H9 (cell line): Measurements from ENCODE around the gene CUBN. TPM values are rescaled to one million over a fixed set of nuclear protein-coding genes. Genes with fewer than 3 reads are reported as not detected.

Experiments
- DNase-seq: peaks from one replicate; pipeline ENCODE4 v3.0.0-alpha.2; 2017
- H2AFZ ChIP-seq: one replicate; pipeline ENCODE4 v1.6.1; 2013; ENCODE audit warnings: mild to moderate bottlenecking, low read length, control low read depth, moderate library complexity
- H2AK5ac ChIP-seq: 2 replicates; pipeline ENCODE4 v1.6.1; 2013; ENCODE audit warnings: low read length, control low read depth, mixed read lengths; ENCODE audit not compliant: insufficient read length
- H2BK120ac ChIP-seq: one replicate; pipeline ENCODE4 v1.6.1; 2013; ENCODE audit warnings: low read depth, mild to moderate bottlenecking, low read length, control low read depth, inconsistent platforms; ENCODE audit not compliant: poor library complexity, severe bottlenecking
- H2BK12ac ChIP-seq: 2 replicates; pipeline ENCODE4 v1.6.1; 2013; ENCODE audit warnings: low read length, control low read depth, mixed read lengths, low read depth; ENCODE audit not compliant: insufficient read length
- H2BK15ac ChIP-seq: 2 replicates; pipeline ENCODE4 v1.6.1; 2013; ENCODE audit warnings: low read depth, low read length, control low read depth
- H2BK20ac ChIP-seq: one replicate; pipeline ENCODE4 v1.6.1; 2013; ENCODE audit warnings: low read depth, mild to moderate bottlenecking, low read length, control low read depth, inconsistent platforms; ENCODE audit not compliant: poor library complexity, severe bottlenecking
- H2BK5ac ChIP-seq: 2 replicates; pipeline ENCODE4 v1.6.1; 2013; ENCODE audit warnings: low read length, control low read depth, mixed read lengths; ENCODE audit not compliant: insufficient read length
- H3K14ac ChIP-seq: 2 replicates; pipeline ENCODE4 v1.6.1; 2013; ENCODE audit warnings: low read length, control low read depth; ENCODE audit not compliant: insufficient read depth
- H3K18ac ChIP-seq: 2 replicates; pipeline ENCODE4 v1.6.1; 2013; ENCODE audit warnings: low read depth, mild to moderate bottlenecking, mixed read lengths, low read length, control low read depth; ENCODE audit not compliant: insufficient read length
- H3K23ac ChIP-seq: 2 replicates; pipeline ENCODE4 v1.6.1; 2013; ENCODE audit warnings: low read length, control low read depth, mixed read lengths, low read depth; ENCODE audit not compliant: insufficient read length
- H3K23me2 ChIP-seq: 2 replicates; pipeline ENCODE4 v1.6.1; 2013; ENCODE audit warnings: low read depth, mild to moderate bottlenecking, mixed read lengths, low read length, control low read depth; ENCODE audit not compliant: insufficient read length, poor library complexity, severe bottlenecking
- H3K27ac ChIP-seq: 2 replicates; pipeline ENCODE4 v1.5.1; 2013; ENCODE audit warnings: low read length, control low read depth, mixed read lengths, low read depth; ENCODE audit not compliant: insufficient read length
- H3K27me3 ChIP-seq: 2 replicates; pipeline ENCODE4 v1.6.1; 2013; ENCODE audit warnings: low read length, control low read depth, inconsistent platforms; ENCODE audit not compliant: insufficient read depth
- H3K4ac ChIP-seq: 2 replicates; pipeline ENCODE4 v1.6.1; 2013; ENCODE audit warnings: low read depth, mild to moderate bottlenecking, control low read depth, inconsistent platforms, low read length, moderate library complexity
- H3K4me1 ChIP-seq: 2 replicates; pipeline ENCODE4 v1.6.1; 2013; ENCODE audit warnings: low read length, control low read depth, inconsistent platforms; ENCODE audit not compliant: insufficient read depth
- H3K4me2 ChIP-seq: 2 replicates; pipeline ENCODE4 v1.6.1; 2013; ENCODE audit warnings: low read length, control low read depth, mixed read lengths; ENCODE audit not compliant: insufficient read length, insufficient read depth
- H3K56ac ChIP-seq: 2 replicates; pipeline ENCODE4 v1.6.1; 2013; ENCODE audit warnings: low read depth, mild to moderate bottlenecking, mixed read lengths, low read length, control low read depth; ENCODE audit not compliant: insufficient read length
- H3K79me1 ChIP-seq: 2 replicates; pipeline ENCODE4 v1.6.1; 2013; ENCODE audit warnings: low read depth, mild to moderate bottlenecking, moderate library complexity, low read length, control low read depth, inconsistent platforms; ENCODE audit not compliant: insufficient read depth, poor library complexity, severe bottlenecking
- H3K79me2 ChIP-seq: 2 replicates; pipeline ENCODE4 v1.6.1; 2013; ENCODE audit warnings: low read length, control low read depth, inconsistent platforms; ENCODE audit not compliant: insufficient read depth
- H3K9ac ChIP-seq: 2 replicates; pipeline ENCODE4 v1.6.1; 2013; ENCODE audit warnings: low read length, control low read depth, mixed read lengths; ENCODE audit not compliant: insufficient read length; ENCODE audit errors: extremely low read depth
- H3K9me3 ChIP-seq: one replicate; pipeline ENCODE4 v1.6.1; 2013; ENCODE audit warnings: low read depth, low read length, inconsistent platforms; ENCODE audit not compliant: control insufficient read depth
- H3T11ph ChIP-seq: one replicate; pipeline ENCODE4 v1.6.1; 2013; ENCODE audit warnings: mild to moderate bottlenecking, low read length, control low read depth, inconsistent platforms
- H4K20me1 ChIP-seq: one replicate; pipeline ENCODE4 v1.6.1; 2013; ENCODE audit not compliant: control insufficient read depth, insufficient read length, insufficient read depth
- H4K5ac ChIP-seq: 2 replicates; pipeline ENCODE4 v1.6.1; 2013; ENCODE audit warnings: low read depth, mild to moderate bottlenecking, mixed read lengths, low read length, control low read depth; ENCODE audit not compliant: insufficient read length
- H4K8ac ChIP-seq: replicated peaks from 2 replicates; pipeline ENCODE4 v1.6.1; 2013; ENCODE audit warnings: low read length, control low read depth, mixed read lengths, low read depth; ENCODE audit not compliant: insufficient read length
- H4K91ac ChIP-seq: 2 replicates; pipeline ENCODE4 v1.6.1; 2013; ENCODE audit warnings: low read depth, mild to moderate bottlenecking, moderate library complexity, mixed read lengths, low read length, control low read depth; ENCODE audit not compliant: insufficient read length
- H3K27ac Mint-ChIP-seq, 3 experiments: 2 replicates in 2 of 3; 3 replicates in 1 of 3; pipeline ENCODE4 v1.8.0; 2020 to 2021; ENCODE audit warnings: mixed read lengths in 3 of 3, mild to moderate bottlenecking in 1 of 3, moderate library complexity in 1 of 3
- H3K27me3 Mint-ChIP-seq: 2 replicates; pipeline ENCODE4 v1.8.0; 2021; ENCODE audit warnings: low read depth, mild to moderate bottlenecking, moderate library complexity, mixed read lengths
- H3K36me3 Mint-ChIP-seq, 3 experiments: 2 replicates in 2 of 3; 3 replicates in 1 of 3; pipeline ENCODE4 v1.8.0; 2020 to 2021; ENCODE audit warnings: low read depth in 3 of 3, mixed read lengths in 3 of 3; ENCODE audit not compliant: insufficient read depth in 1 of 3
- H3K4me1 Mint-ChIP-seq, 2 experiments: 2 replicates each; pipeline ENCODE4 v1.8.0; 2020; ENCODE audit warnings: mixed read lengths in 2 of 2
- H3K4me3 Mint-ChIP-seq, 2 experiments: 2 replicates in 1 of 2; 3 replicates in 1 of 2; pipeline ENCODE4 v1.8.0; 2020 to 2021; ENCODE audit warnings: mild to moderate bottlenecking in 2 of 2, mixed read lengths in 2 of 2, moderate library complexity in 1 of 2
- H3K9me3 Mint-ChIP-seq, 2 experiments: 2 replicates in 1 of 2; 3 replicates in 1 of 2; pipeline ENCODE4 v1.8.0; 2020; ENCODE audit warnings: mild to moderate bottlenecking in 2 of 2, mixed read lengths in 2 of 2, moderate library complexity in 1 of 2
- WGBS: extraction: QIAGEN DNeasy Blood & Tissue Kit; methylation state at CpG from one replicate; pipeline ENCODE4 v1.1.7; 2013; ENCODE audit warnings: missing lambda C conversion rate, low lambda C conversion rate, mixed read lengths; ENCODE audit not compliant: insufficient read length; ENCODE audit errors: extremely low coverage; 5-methylcytosine and 5-hydroxymethylcytosine counted together
- total RNA-seq: library from RNA; stranded (reverse); gene quantifications from 2 replicates; pipeline ENCODE4 v1.2.1, GENCODE V29; 2021
- TF ChIP-seq, protein P1 (sequence below): fragments of 200-600 bp; sonication (generic); conservative IDR thresholded peaks from 3 replicates; pipeline ENCODE4 v1.8.0; 2021; ENCODE audit warnings: antibody characterized with exemption, mild to moderate bottlenecking

Gene CUBN
- total RNA-seq, 1 experiment from 2014 or later = 0.26 TPM

DNA sequence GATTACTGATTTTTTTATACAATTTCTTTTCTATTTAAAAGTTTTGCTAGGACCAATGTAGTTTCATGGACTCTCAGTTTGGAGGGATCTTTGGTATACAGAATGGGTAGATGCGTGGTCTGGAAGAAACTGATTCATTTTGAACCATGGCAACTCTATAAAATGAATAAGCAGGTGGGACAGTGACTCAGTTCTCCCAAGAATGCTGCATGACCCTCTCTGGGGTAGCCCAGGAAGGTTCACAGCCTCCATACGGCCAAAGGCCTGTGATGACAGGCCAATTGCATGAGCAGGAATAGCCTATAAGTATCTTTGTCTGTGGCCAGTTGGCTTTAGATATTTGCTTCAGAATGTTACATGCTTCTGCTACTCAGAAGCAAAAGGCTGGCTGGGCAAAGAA lies 199.1 kb downstream of the CUBN start:
- Histone ChIP-seq H4K91ac (no peak overlapping the region), H2BK15ac (no peak overlapping the region), H3T11ph (no peak overlapping the region), H2AFZ (no peak overlapping the region), H3K56ac (no peak overlapping the region), H3K79me2 (no peaks in the 10 kb centered on the region), H4K8ac (no peak overlapping the region), H3K4me2 (no peak overlapping the region), H3K9me3 (no peaks in the 10 kb centered on the region), H3K79me1 (no peaks in the 10 kb centered on the region), H3K4ac (no peak overlapping the region), H4K20me1 (no peaks in the 10 kb centered on the region), H2BK5ac (no peak overlapping the region), H3K23ac (no peak overlapping the region), H3K18ac (no peak overlapping the region), H2AK5ac (no peak overlapping the region), H3K9ac (no peak overlapping the region), H3K14ac (no peak overlapping the region), H3K23me2 (no peaks in the 10 kb centered on the region), H3K27me3 (no peaks in the 10 kb centered on the region), H2BK12ac (no peak overlapping the region), H4K5ac (no peak overlapping the region), H2BK20ac (no peak overlapping the region), H2BK120ac (no peak overlapping the region), H3K27ac (no peak overlapping the region), H3K4me1 (no peaks in the 10 kb centered on the region; the same call in 1 of the 2 replicates)
- WGBS = no CpG with 5 or more reads among the region's 2 CpGs
- H3K27me3 Mint-ChIP-seq = peaks cover 9% of the 10 kb centered on the region
- peaks cover 16 to 19% of the 10 kb centered on the region in 2 experiments for H3K4me1 Mint-ChIP-seq
- no peaks in the 10 kb centered on the region for H3K9me3 Mint-ChIP-seq
- H3K27ac Mint-ChIP-seq = no peak overlapping the region
- TF ChIP-seq, protein P1, sequence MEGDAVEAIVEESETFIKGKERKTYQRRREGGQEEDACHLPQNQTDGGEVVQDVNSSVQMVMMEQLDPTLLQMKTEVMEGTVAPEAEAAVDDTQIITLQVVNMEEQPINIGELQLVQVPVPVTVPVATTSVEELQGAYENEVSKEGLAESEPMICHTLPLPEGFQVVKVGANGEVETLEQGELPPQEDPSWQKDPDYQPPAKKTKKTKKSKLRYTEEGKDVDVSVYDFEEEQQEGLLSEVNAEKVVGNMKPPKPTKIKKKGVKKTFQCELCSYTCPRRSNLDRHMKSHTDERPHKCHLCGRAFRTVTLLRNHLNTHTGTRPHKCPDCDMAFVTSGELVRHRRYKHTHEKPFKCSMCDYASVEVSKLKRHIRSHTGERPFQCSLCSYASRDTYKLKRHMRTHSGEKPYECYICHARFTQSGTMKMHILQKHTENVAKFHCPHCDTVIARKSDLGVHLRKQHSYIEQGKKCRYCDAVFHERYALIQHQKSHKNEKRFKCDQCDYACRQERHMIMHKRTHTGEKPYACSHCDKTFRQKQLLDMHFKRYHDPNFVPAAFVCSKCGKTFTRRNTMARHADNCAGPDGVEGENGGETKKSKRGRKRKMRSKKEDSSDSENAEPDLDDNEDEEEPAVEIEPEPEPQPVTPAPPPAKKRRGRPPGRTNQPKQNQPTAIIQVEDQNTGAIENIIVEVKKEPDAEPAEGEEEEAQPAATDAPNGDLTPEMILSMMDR = no peak
- no peak for DNase-seq
- no peaks in the 10 kb centered on the region for H3K36me3 Mint-ChIP-seq
- H3K4me3 Mint-ChIP-seq = no peak overlapping the region
